Esophagus squamous epithelium (tissue), 5 donors: ENCODE results near the gene KRTAP1-1. TPM values are rescaled to one million over a fixed set of nuclear protein-coding genes. Genes with fewer than 3 reads are reported as not detected.

Experiments used
- DNase-seq: peaks from one replicate; lab custom pipeline; 2025; lab: John Stamatoyannopoulos, UW
- H3K27ac ChIP-seq, 4 donors: fragments of 200-600 bp; sonication (generic); one replicate each; pipeline ENCODE4 v1.5.1; 2016 to 2019; ENCODE audit warnings: mild to moderate bottlenecking in 1 of 4
- H3K27me3 ChIP-seq, 4 donors: fragments of 200-600 bp; sonication (generic); 1 replicate in 3 of 4; 2 replicates in 1 of 4; pipeline versions ENCODE4 v1.5.1 to v1.6.0; 2017 to 2021; ENCODE audit warnings: antibody characterized with exemption in 1 of 4
- H3K36me3 ChIP-seq, 3 donors: fragments of 200-600 bp; sonication (generic); one replicate each; pipeline ENCODE4 v1.5.1; 2016 to 2019
- H3K4me1 ChIP-seq, 3 donors: fragments of 200-600 bp; sonication (generic); one replicate each; pipeline ENCODE4 v1.5.1; 2017 to 2019
- H3K4me3 ChIP-seq, 4 donors: fragments of 200-600 bp; sonication (generic); 1 replicate in 3 of 4; 2 replicates in 1 of 4; pipeline ENCODE4 v1.5.1; 2016 to 2019; ENCODE audit warnings: mild to moderate bottlenecking in 2 of 4, moderate library complexity in 1 of 4
- H3K9me3 ChIP-seq, 3 donors: fragments of 200-600 bp; sonication (generic); one replicate each; pipeline ENCODE4 v1.5.1; 2016 to 2019
- CTCF ChIP-seq, 6 experiments: fragments of 450-650 bp in 4 of 6; fragments of 200-600 bp in 2 of 6; sonication (generic) in 2 of 6; IDR thresholded peaks; one replicate each; pipeline ENCODE4 v1.5.1; 2016 to 2019; ENCODE audit warnings: antibody characterized with exemption in 6 of 6, mild to moderate bottlenecking in 4 of 6, moderate library complexity in 4 of 6
- POLR2A ChIP-seq, 4 donors: fragments of 450-650 bp; IDR thresholded peaks; one replicate each; pipeline ENCODE4 v1.6.1; 2017; ENCODE audit warnings: antibody characterized with exemption in 4 of 4, mild to moderate bottlenecking in 4 of 4, moderate library complexity in 3 of 4
- WGBS, 2 donors: methylation state at CpG; one replicate each; pipeline ENCODE4 v1.1.5; 2018; 5-methylcytosine and 5-hydroxymethylcytosine counted together
- intact Hi-C: fragments of 100-400 bp; cut with DNase I; formaldehyde crosslinking; loops from one replicate; pipeline ENCODE4 v1.15.0; 2022
- small RNA-seq, 4 donors: library from RNA; depleted of rRNA; stranded (forward); fragments of <200 nt; gene quantifications; one replicate each; pipeline ENCODE3, GENCODE V24; 2016
- total RNA-seq, 4 donors: library from RNA; depleted of rRNA; stranded (reverse); fragments of >200 nt; gene quantifications; one replicate each; pipeline ENCODE4 v1.1.0, GENCODE V29; 2016
- donor health status: DM: yes; HTN: yes; CAD: no.

KRTAP1-1 gene
- total RNA-seq, 4 donors from 2014 or later: not detected

- no peak overlapping the region for H3K4me3 ChIP-seq
- intact Hi-C loops: no loop called here
- H3K4me1 ChIP-seq: no peaks in the 10 kb centered on the region
- no peak overlapping the region for H3K27ac ChIP-seq
- TF ChIP-seq CTCF (IDR thresholded peaks at IDR 0.05): no peak
- no peak for TF ChIP-seq POLR2A (IDR thresholded peaks at IDR 0.05)
- H3K9me3 ChIP-seq: no peaks in the 10 kb centered on the region
- no peak for DNase-seq
- WGBS, 2 donors: 68 to 76% methylated on average over 4 of the region's 4 CpGs
- peaks cover 0 to 59% (median 0%) of the 10 kb centered on the region in 4 donors for H3K27me3 ChIP-seq
- H3K36me3 ChIP-seq: no peaks in the 10 kb centered on the region
Observed at GRCh38 chr17:40996829-40997228, 44.4 kb downstream of the KRTAP1-1 start.

- no peaks in the 10 kb centered on the region for H3K36me3 ChIP-seq
- H3K27ac ChIP-seq: no peak overlapping the region
- DNase-seq: no peak
- no peaks in the 10 kb centered on the region for H3K9me3 ChIP-seq
- 71 to 74% methylated on average over 1 of the region's 1 CpG for WGBS, 2 donors
- TF ChIP-seq POLR2A (IDR thresholded peaks at IDR 0.05) (no peak), CTCF (IDR thresholded peaks at IDR 0.05) (no peak)
- H3K27me3 ChIP-seq: peaks cover 0 to 54% (median 0%) of the 10 kb centered on the region in 4 donors
- H3K4me1 ChIP-seq: no peaks in the 10 kb centered on the region
- intact Hi-C loops: no loop called here
- no peak overlapping the region for H3K4me3 ChIP-seq
Observed at GRCh38 chr17:40995116-40995515, 46.1 kb downstream of the KRTAP1-1 start.

GRCh38 chr17:40993839-40994238 is 47.4 kb downstream of the KRTAP1-1 start, which contains the start of gene KRTAP3-3:
Gene KRTAP3-3, minus strand, starts transcription at chr17:40994164. Its CDS starts 67 bp downstream, at chr17:40994097.
- Histone ChIP-seq H3K27me3 (peaks cover 0 to 47% (median 0%) of the 10 kb centered on the region in 4 donors), H3K4me3 (no peak within 1 kb of the TSS), H3K9me3 (no peaks in the 10 kb centered on the region), H3K27ac (no peak within 1 kb of the TSS), H3K4me1 (no peaks in the 10 kb centered on the region), H3K36me3 (no peaks in the 10 kb centered on the region)
- TF ChIP-seq POLR2A (IDR thresholded peaks at IDR 0.05): no peak
- no peak for TF ChIP-seq CTCF (IDR thresholded peaks at IDR 0.05)
- WGBS, 2 donors: 63 to 69% methylated on average over 2 to 4 of the region's 4 CpGs
- intact Hi-C loops: no loop called here
- DNase-seq: no peak

- Histone ChIP-seq H3K36me3 (no peaks in the 10 kb centered on the region), H3K27me3 (peaks cover 0 to 41% (median 0%) of the 10 kb centered on the region in 4 donors), H3K27ac (no peak overlapping the region), H3K9me3 (no peaks in the 10 kb centered on the region), H3K4me3 (no peak overlapping the region), H3K4me1 (no peaks in the 10 kb centered on the region)
- no peak for DNase-seq
- intact Hi-C loops: no loop called here
- whole genome bisulfite sequencing, 2 donors: 92 to 98% methylated on average over 2 of the region's 2 CpGs
- TF ChIP-seq CTCF (IDR thresholded peaks at IDR 0.05): no peak
- no peak for TF ChIP-seq POLR2A (IDR thresholded peaks at IDR 0.05)
Observed at GRCh38 chr17:40993084-40993483, 48.2 kb downstream of the KRTAP1-1 start.

- Histone ChIP-seq H3K27ac (no peak overlapping the region), H3K27me3 (peaks cover 0 to 37% (median 0%) of the 10 kb centered on the region in 4 donors), H3K4me3 (no peak overlapping the region), H3K4me1 (no peaks in the 10 kb centered on the region), H3K36me3 (no peaks in the 10 kb centered on the region), H3K9me3 (no peaks in the 10 kb centered on the region)
- intact Hi-C loops: no loop called here
- DNase-seq: no peak
- no peak for TF ChIP-seq POLR2A (IDR thresholded peaks at IDR 0.05)
- TF ChIP-seq CTCF (IDR thresholded peaks at IDR 0.05): no peak
- WGBS, 2 donors: 85 to 89% methylated on average over 3 of the region's 3 CpGs
Observed at GRCh38 chr17:40992666-40993065, 48.6 kb downstream of the KRTAP1-1 start.

Small RNA genes lying within 50 kb of the gene (small RNA-seq; reads per million reads assigned to genes)
- gene KRTAP3-4P: 0 reads per million in 4 donors

Other genes starting within 250 kb of the KRTAP1-1 start
- not detected for gene KRT28, start 241.5 kb downstream of the KRTAP1-1 start, total RNA-seq
- gene KRT10, start 218.8 kb downstream of the KRTAP1-1 start, total RNA-seq: 10 to 100 TPM; 14.4 to 50.0 (median 33.2) TPM
- not detected for gene KRT12, start 174.2 kb downstream of the KRTAP1-1 start, total RNA-seq
- gene KRT20, start 156.2 kb downstream of the KRTAP1-1 start, total RNA-seq: not detected
- 10 to 100 TPM in 1 of 4 donors, 1 to 10 TPM in 2, under 1 TPM in 1; 0.38 to 19.6 (median 4.9) TPM for gene KRT23, start 103.8 kb downstream of the KRTAP1-1 start, total RNA-seq
- not detected for gene KRT39, start 74.5 kb downstream of the KRTAP1-1 start, total RNA-seq
- gene KRT40, start 57.1 kb downstream of the KRTAP1-1 start, total RNA-seq: under 1 TPM in 1 of 4 donors, not detected in 3; 0.19 TPM
- not detected for gene KRTAP3-3, start 47.3 kb downstream of the KRTAP1-1 start, total RNA-seq
- under 1 TPM in 1 of 4 donors, not detected in 3; 0.57 TPM for gene KRTAP3-2, start 41.5 kb downstream of the KRTAP1-1 start, total RNA-seq
- not detected for gene KRTAP3-1, start 32.3 kb downstream of the KRTAP1-1 start, total RNA-seq
- not detected for gene KRTAP1-5, start 14.2 kb downstream of the KRTAP1-1 start, total RNA-seq
- not detected for gene KRTAP1-4, start 11.3 kb downstream of the KRTAP1-1 start, total RNA-seq
- not detected for gene KRTAP1-3, start 6.6 kb downstream of the KRTAP1-1 start, total RNA-seq
- gene KRTAP2-1, start 5.9 kb upstream of the KRTAP1-1 start, total RNA-seq: not detected
- not detected for gene KRTAP2-2, start 13.8 kb upstream of the KRTAP1-1 start, total RNA-seq
- gene KRTAP2-3, start 18.7 kb upstream of the KRTAP1-1 start, total RNA-seq: not detected
- gene KRTAP2-4, start 24.4 kb upstream of the KRTAP1-1 start, total RNA-seq: not detected
- not detected for gene KRTAP4-7, start 42.7 kb upstream of the KRTAP1-1 start, total RNA-seq
- gene KRTAP4-8, start 56.7 kb upstream of the KRTAP1-1 start, total RNA-seq: not detected
- gene KRTAP4-16, start 60.8 kb upstream of the KRTAP1-1 start, total RNA-seq: not detected
- gene KRTAP4-9, start 63.9 kb upstream of the KRTAP1-1 start, total RNA-seq: not detected
- gene KRTAP4-11, start 76.9 kb upstream of the KRTAP1-1 start, total RNA-seq: under 1 TPM in 1 of 4 donors, not detected in 3; 0.22 TPM
- not detected for gene KRTAP4-12, start 82.7 kb upstream of the KRTAP1-1 start, total RNA-seq
- not detected for gene KRTAP4-6, start 99.1 kb upstream of the KRTAP1-1 start, total RNA-seq
- gene KRTAP4-5, start 108.4 kb upstream of the KRTAP1-1 start, total RNA-seq: not detected
- not detected for gene KRTAP4-4, start 119.3 kb upstream of the KRTAP1-1 start, total RNA-seq
- not detected for gene KRTAP4-3, start 126.8 kb upstream of the KRTAP1-1 start, total RNA-seq
- not detected for gene KRTAP4-2, start 136.8 kb upstream of the KRTAP1-1 start, total RNA-seq
- not detected for gene KRTAP4-1, start 143.5 kb upstream of the KRTAP1-1 start, total RNA-seq
- gene KRTAP9-1, start 148.4 kb upstream of the KRTAP1-1 start, total RNA-seq: not detected
- not detected for gene KRTAP9-2, start 185.2 kb upstream of the KRTAP1-1 start, total RNA-seq
- gene KRTAP9-3, start 191.0 kb upstream of the KRTAP1-1 start, total RNA-seq: not detected
- not detected for gene KRTAP9-8, start 196.5 kb upstream of the KRTAP1-1 start, total RNA-seq
- not detected for gene KRTAP9-4, start 208.2 kb upstream of the KRTAP1-1 start, total RNA-seq
- not detected for gene KRTAP9-9, start 213.9 kb upstream of the KRTAP1-1 start, total RNA-seq
- not detected for gene KRTAP9-6, start 223.9 kb upstream of the KRTAP1-1 start, total RNA-seq
- gene KRTAP9-7, start 234.2 kb upstream of the KRTAP1-1 start, total RNA-seq: not detected